ENCODE measurements around the gene HNRNPA3. TPM values are rescaled to one million over a fixed set of nuclear protein-coding genes. Genes with fewer than 3 reads are reported as not detected.

HNRNPA3 gene
- total RNA-seq, 1 donor from 2014 or later = 136 TPM

DNA sequence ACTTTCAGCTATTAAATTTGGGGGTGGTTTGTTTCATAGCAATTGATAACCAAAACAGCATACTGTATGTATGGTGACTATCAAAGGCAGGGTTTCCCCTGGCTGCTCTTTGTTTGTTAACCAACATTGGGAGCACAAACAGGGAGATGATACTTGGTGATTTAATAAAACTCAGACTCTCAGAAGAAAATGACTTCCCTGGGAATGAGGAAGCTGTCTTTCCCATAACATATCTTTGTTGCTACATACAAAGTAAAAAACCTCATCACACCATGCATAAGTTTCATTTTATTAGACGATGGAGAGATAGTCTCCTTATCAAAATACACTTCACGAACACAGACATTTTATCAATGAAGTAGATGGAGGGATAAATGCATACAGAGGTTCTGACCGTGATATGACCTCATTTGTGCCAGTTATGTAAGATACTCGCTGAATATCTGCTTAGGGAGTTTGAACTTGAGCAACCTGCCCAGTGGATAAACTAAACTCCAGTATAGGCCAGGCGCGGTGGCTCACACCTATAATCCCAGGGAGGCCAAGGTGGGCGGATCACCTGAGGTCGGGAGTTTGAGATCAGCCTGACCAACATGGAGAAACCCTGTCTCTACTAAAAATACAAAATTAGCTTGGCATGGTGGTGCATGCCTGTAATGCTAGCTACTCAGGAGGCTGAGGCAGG, 55.7 kb downstream of the HNRNPA3 start:
- Mint-ChIP-seq H3K4me1 (ENCODE audit: unreplicated experiment) (peaks cover 29% of the 10 kb centered on the region), H3K27me3 (ENCODE audit: unreplicated experiment) (no peaks in the 10 kb centered on the region), H3K4me3 (ENCODE audit: unreplicated experiment) (no peak overlapping the region)

DNA sequence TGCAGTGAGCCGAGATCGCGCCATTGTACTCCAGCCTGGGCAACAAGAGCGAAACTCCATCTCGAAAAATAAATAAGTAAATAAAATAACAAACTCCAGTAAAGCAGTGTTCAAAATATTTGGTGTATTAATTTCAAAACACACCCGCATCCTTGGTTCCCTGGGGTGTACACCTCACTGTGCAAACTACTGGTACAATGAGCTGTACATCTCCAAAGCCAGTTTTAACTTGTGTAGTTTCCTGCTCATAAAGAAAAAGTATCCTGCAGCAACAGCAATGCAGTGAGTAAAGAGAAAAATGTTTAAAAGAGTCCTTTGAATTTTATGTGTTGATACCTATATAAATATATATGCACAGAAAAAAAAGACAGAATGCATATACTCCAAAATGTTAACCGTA, 56.3 kb downstream of the HNRNPA3 start:
- DNase-seq (ENCODE audit: extremely low spot score, unreplicated experiment) = no peak
- Mint-ChIP-seq H3K27me3 (ENCODE audit: unreplicated experiment) (no peaks in the 10 kb centered on the region), H3K36me3 (ENCODE audit: unreplicated experiment) (no peaks in the 10 kb centered on the region), H3K4me3 (ENCODE audit: unreplicated experiment) (no peak overlapping the region), H3K27ac (ENCODE audit: unreplicated experiment) (no peak overlapping the region), H3K4me1 (ENCODE audit: unreplicated experiment) (peaks cover 31% of the 10 kb centered on the region), H3K9me3 (ENCODE audit: unreplicated experiment) (no peaks in the 10 kb centered on the region)
- TF ChIP-seq, protein P1, sequence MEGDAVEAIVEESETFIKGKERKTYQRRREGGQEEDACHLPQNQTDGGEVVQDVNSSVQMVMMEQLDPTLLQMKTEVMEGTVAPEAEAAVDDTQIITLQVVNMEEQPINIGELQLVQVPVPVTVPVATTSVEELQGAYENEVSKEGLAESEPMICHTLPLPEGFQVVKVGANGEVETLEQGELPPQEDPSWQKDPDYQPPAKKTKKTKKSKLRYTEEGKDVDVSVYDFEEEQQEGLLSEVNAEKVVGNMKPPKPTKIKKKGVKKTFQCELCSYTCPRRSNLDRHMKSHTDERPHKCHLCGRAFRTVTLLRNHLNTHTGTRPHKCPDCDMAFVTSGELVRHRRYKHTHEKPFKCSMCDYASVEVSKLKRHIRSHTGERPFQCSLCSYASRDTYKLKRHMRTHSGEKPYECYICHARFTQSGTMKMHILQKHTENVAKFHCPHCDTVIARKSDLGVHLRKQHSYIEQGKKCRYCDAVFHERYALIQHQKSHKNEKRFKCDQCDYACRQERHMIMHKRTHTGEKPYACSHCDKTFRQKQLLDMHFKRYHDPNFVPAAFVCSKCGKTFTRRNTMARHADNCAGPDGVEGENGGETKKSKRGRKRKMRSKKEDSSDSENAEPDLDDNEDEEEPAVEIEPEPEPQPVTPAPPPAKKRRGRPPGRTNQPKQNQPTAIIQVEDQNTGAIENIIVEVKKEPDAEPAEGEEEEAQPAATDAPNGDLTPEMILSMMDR (IDR thresholded peaks at IDR 0.05) = no peak

More for the DNA sequence above, 55.7 kb downstream of the HNRNPA3 start:
- TF ChIP-seq, protein P1 (IDR thresholded peaks at IDR 0.05) = no peak
- no peak for DNase-seq (ENCODE audit: extremely low spot score, unreplicated experiment)
- H3K36me3 Mint-ChIP-seq (ENCODE audit: unreplicated experiment) = no peaks in the 10 kb centered on the region
- H3K27ac Mint-ChIP-seq (ENCODE audit: unreplicated experiment) = no peak overlapping the region
- H3K9me3 Mint-ChIP-seq (ENCODE audit: unreplicated experiment) = no peaks in the 10 kb centered on the region

DNA sequence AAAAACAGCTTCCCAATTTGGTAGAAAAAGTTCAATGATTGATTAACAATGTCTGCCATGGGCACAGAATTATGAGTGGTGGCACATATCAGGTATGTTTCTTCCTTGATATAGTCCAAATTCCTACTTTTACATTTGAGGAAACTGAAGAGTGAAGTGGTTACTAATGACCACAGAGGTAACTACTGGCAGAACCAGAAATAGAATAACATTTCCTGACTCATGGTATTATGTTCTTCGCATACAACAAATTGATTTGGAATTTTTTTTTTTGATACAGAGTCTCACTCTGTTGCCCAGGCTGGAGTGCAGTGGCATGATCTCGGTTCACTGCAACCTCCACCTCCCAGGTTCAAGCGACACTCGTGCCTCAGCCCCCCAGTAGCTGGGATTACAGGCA, 57.9 kb downstream of the HNRNPA3 start:
- H3K27me3 Mint-ChIP-seq (ENCODE audit: unreplicated experiment) = no peaks in the 10 kb centered on the region
- no peaks in the 10 kb centered on the region for H3K9me3 Mint-ChIP-seq (ENCODE audit: unreplicated experiment)
- H3K27ac Mint-ChIP-seq (ENCODE audit: unreplicated experiment) = no peak overlapping the region
- DNase-seq (ENCODE audit: extremely low spot score, unreplicated experiment) = no peak
- H3K4me1 Mint-ChIP-seq (ENCODE audit: unreplicated experiment) = peaks cover 38% of the 10 kb centered on the region
- TF ChIP-seq, protein P1 (IDR thresholded peaks at IDR 0.05) = no peak
- H3K36me3 Mint-ChIP-seq (ENCODE audit: unreplicated experiment) = no peaks in the 10 kb centered on the region
- H3K4me3 Mint-ChIP-seq (ENCODE audit: unreplicated experiment) = no peak overlapping the region

DNA sequence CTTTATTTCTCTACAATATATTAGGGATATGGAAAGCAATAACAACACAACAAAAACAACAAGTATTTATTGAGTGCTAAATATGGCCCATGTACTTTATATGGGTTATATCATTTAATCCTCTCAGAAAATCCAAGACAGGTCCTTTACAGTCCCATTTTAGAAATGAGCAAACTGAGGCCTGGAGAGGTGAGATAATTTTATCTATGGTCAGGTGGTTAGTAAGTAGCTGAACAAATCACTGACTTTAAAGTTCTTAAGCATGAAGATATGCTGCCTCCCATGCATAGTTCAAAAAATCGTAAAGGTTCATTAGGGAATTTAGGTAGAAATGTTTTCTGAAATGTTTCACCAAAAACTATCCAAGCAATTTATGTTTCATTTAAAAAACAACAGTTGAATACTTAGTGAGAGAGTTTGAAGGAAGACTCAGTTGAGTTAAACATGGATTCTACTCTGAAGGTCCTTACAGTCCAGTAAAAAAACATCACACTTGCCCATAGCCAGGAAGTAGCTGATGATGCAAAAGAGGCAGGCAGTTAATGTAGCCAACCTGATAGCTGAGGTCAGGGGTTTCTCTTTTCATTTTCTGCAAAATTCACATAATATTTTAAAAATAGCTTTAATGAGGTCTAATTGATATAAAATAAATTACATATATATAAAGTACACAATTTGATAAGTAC, 59.5 kb downstream of the HNRNPA3 start:
- Mint-ChIP-seq H3K36me3 (ENCODE audit: unreplicated experiment) (no peaks in the 10 kb centered on the region), H3K27me3 (ENCODE audit: unreplicated experiment) (no peaks in the 10 kb centered on the region), H3K27ac (ENCODE audit: unreplicated experiment) (no peak overlapping the region), H3K9me3 (ENCODE audit: unreplicated experiment) (no peaks in the 10 kb centered on the region), H3K4me3 (ENCODE audit: unreplicated experiment) (no peak overlapping the region), H3K4me1 (ENCODE audit: unreplicated experiment) (peaks cover 27% of the 10 kb centered on the region)
- TF ChIP-seq, protein P1 (IDR thresholded peaks at IDR 0.05) = no peak
- DNase-seq (ENCODE audit: extremely low spot score, unreplicated experiment) = no peak

DNA sequence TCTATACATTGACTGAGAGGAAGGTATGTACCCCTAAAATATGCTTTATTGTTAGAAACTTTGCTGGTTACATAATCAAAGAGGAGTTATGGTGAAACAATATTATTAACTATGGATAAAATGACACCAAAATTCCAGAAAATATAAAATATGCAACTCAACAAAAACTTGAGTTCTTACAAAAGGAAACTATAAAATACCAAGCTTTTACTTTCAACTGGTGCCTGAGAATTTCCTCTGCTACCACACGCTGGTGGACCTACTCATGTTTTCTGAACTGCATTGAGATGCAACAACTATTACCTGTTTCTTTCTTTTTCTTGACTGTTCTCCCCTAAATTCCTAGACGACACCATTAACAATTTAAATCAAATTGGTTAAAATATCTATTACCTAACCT, 60.2 kb downstream of the HNRNPA3 start:
- Mint-ChIP-seq H3K27ac (ENCODE audit: unreplicated experiment) (no peak overlapping the region), H3K4me1 (ENCODE audit: unreplicated experiment) (peaks cover 27% of the 10 kb centered on the region), H3K4me3 (ENCODE audit: unreplicated experiment) (no peak overlapping the region), H3K9me3 (ENCODE audit: unreplicated experiment) (no peaks in the 10 kb centered on the region), H3K36me3 (ENCODE audit: unreplicated experiment) (no peaks in the 10 kb centered on the region), H3K27me3 (ENCODE audit: unreplicated experiment) (no peaks in the 10 kb centered on the region)
- no peak for DNase-seq (ENCODE audit: extremely low spot score, unreplicated experiment)
- TF ChIP-seq, protein P1 (IDR thresholded peaks at IDR 0.05) = no peak
